Fibroblast of the conjunctiva (primary cell): ENCODE data around the gene DRC7.
"Not testable (repeated sequence)": the region's sequence is repeated elsewhere in the genome, so short reads cannot be mapped to it uniquely, and the experiment has no call there.

ENCODE experiments used
- DNase-seq: peaks from one replicate; pipeline ENCODE4 v3.0.0-alpha.2; 2010; ENCODE audit warnings: low read depth

DRC7 gene

DNA sequence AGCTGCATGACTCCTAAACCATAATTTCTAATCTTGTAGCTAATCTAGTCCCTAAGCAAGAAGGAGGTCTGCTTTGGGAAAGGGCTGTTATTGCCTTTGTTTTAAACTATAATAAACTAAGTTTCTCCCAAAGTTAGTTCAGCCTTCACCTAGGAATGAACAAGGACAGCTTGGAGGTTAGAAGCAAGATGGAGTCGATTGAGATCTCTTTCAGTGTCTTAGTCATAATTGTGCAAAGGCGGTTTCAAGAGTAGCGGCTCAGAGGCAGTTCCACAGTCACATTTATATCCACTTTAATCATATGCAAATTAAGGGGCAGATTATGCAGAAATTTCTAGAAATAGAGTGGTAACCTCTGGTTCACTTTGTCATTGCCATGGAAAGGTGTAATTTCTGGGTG, 17.4 kb downstream of the DRC7 start:
- DNase-seq: no peak

DNA sequence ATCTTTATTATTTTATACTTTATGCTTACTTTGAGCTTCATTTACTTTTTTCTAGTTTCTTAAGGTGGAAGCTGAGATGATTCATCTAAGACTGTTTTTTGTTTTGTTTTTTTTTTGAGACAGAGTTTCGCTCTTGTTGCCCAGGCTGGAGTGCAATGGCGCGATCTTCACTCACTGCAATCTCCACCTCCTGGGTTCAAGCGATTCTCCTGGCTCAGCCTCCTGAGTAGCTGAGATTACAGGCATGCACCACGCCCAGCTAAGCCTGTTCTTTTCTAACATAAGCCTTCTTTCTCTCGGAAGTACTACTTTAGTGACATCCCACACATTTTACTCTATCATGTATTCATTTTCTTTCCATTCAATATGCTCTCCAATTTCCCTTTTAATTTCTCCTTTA, 18.0 kb downstream of the DRC7 start:
- DNase-seq: not testable (repeated sequence)

GRCh38 chr16:57713596-57713995, 19.0 kb downstream of the DRC7 start:
- no peak for DNase-seq

- no peak for DNase-seq
Observed at GRCh38 chr16:57714047-57714446, 19.4 kb downstream of the DRC7 start.

- DNase-seq: peak; percentile 21
Observed at GRCh38 chr16:57720142-57720575, 25.6 kb downstream of the DRC7 start.

GRCh38 chr16:57721356-57722209, 27.0 kb downstream of the DRC7 start:
- DNase-seq: no peak

GRCh38 chr16:57722210-57722499, 27.5 kb downstream of the DRC7 start:
- DNase-seq: no peak

GRCh38 chr16:57722651-57723050, 28.0 kb downstream of the DRC7 start:
- no peak for DNase-seq

DNA sequence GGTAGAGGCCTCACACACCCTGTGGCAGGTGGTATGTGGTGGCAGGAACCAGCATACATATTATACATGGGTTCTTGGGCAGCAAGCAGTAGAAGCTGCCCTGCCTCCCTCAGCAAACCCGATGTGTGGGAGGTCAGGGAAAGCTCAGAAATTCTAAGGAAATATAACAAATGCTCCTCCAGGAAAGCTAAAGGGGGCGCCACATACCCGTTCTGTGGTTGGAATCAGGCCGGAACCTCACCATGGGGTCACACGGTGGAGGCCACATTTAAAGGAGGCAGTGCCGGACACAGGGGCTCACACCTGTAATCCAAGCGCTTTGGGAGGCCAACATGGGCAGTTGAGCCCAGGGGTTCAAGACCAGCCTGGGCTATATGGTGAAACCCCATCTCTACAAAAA, 28.6 kb downstream of the DRC7 start:
- DNase-seq: no peak

DNA sequence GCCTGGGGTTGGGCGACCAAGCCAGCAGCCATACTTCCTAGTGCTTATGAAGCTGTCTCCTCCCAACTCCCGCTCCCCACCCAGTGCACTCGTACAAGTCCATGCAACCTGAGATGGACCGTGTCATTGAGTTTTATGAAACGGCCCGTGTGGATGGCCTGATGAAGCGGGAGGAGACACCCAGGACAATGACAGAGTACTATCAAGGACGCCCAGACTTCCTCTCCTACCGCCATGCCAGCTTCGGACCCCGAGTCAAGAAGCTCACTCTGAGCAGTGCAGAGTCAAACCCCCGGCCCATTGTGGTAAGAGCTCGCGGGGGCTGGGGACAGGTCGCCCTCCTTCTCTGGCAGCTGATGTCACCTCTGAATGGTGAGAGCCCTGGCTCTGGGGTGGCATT, 29.9 kb downstream of the DRC7 start:
- DNase-seq: no peak

- DNase-seq: no peak
Observed at GRCh38 chr16:57725151-57725550, 30.5 kb downstream of the DRC7 start.

DNA sequence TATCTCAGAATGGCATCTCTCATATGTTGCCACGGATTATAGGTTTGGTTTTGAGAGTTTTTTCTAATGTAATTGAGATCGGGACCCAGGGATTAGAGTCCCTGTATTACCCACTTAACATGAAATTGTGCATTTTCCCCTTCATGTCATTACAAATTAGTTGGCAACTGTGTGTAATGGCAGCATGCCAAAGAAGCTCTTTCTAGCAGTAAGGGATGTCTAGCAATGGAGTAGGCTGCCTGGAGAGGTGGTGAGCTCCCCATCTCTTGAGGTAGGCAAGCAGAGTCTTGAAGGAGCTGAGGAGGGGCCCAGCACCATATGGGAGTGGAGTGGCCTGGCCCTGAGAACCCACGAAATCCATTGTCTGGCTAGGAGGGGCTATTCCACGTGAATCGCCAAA, 30.9 kb downstream of the DRC7 start:
- DNase-seq: no peak

DNA sequence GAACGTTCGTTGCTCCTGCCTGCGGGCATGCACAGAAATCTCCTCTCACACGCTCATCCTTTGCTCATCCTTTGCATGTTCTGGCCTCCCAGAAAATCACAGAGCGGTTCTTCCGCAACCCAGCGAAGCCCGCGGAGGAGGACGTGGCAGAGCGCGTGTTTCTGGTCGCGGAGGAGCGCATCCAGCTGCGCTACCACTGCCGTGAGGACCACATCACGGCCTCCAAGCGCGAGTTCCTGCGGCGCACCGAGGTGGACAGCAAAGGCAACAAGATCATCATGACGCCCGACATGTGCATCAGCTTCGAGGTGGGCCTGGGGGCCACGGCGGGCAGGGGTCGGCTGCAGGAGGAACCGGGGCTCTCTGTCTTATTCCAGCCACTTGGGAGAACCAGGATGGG, 31.4 kb downstream of the DRC7 start:
- DNase-seq: no peak

- DNase-seq: no peak
Observed at GRCh38 chr16:57726433-57726947, 31.9 kb downstream of the DRC7 start.

- no peak for DNase-seq
Observed at GRCh38 chr16:57727610-57728009, 33.0 kb downstream of the DRC7 start.

DNA sequence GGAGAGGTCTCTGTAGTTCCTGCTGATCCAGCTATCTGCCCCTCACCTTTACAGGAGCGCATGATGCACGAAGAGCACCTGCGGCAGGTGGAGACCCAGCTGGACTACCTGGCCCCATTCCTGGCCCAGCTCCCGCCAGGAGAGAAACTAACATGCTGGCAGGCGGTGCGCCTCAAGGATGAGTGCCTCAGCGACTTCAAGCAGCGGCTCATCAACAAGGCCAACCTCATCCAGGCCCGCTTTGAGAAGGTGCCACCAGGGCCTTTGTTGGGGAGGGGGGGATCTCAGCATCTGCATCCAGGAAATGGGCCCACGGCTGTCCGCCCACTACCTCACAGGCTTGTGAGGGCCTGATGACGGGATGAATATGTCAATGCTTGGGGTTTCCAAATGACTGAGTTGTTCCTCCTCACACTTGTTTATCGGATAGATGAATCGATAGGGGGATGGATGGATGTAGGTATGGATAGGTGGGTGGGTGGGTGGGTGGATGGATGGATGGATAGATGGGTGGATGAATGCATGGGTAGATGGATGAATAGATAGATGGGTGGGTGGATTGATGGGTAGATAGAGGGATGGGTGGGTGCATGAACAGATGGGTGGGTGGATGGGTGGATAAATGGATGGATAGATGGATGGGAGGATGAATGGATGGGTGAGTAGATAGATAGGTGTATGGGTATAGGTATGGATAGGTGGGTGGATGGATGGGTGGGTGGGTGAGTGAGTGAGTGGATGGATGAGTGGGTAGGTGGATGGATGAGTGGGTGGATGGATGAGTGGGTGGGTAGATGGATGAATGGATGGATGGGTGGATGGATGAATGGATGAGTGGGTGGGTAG, 34.0 kb downstream of the DRC7 start:
- no peak for DNase-seq

DNA sequence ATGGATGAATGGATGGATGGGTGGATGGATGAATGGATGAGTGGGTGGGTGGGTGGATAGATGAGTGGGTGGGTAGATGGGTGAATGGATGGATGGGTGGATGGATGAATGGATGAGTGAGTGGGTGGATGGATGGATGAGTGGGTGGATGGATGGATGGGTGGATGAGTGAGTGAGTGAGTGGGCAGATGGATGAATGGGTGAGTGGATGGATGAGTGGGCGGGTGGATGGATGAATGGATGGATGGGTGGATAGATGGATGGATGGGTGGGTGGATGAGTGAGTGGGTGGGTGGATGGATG, 34.5 kb downstream of the DRC7 start:
- DNase-seq: no peak

GRCh38 chr16:57729852-57730251, 35.2 kb downstream of the DRC7 start:
- DNase-seq: not testable (repeated sequence)

- DNase-seq: no peak
Observed at GRCh38 chr16:57730771-57731730, 36.4 kb downstream of the DRC7 start.

GRCh38 chr16:57732037-57732436, 37.4 kb downstream of the DRC7 start:
- DNase-seq: no peak

GRCh38 chr16:57732714-57733113, 38.1 kb downstream of the DRC7 start:
- DNase-seq: no peak

DNA sequence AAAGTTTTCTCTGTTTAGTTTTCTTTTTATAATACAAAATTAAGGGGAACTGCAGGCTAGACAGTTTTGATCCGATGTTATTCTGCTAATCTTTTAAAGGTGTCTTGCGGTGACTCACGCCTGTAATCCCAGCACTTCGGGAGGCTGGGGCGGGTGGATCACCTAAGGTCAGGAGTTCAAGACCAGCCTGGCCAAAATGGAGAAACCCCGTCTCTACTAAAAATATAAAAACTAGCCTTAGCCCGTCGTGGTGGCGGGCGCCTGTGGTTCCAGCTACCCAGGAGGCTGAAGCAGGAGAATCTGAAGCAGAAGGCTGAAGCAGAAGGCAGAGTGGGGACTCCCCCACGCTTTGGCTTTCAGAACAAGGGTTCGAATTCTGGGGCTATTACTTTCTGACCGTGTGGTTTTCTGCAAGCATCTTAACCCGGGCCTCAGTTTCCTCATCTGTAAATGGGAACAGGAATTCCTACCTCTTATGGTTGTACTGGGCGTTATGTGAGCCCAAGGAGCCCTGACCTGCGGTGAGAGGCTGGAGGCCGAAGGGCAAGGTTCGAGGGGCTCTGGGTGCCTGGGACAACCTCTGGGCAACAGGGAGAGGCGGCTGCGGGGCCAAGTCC, 39.8 kb downstream of the DRC7 start:
- no peak for DNase-seq
